Vagina (tissue), 2 donors: ENCODE data around the gene TSPAN4. TPM values are rescaled to one million over a fixed set of nuclear protein-coding genes. Genes with fewer than 3 reads are reported as not detected.

Experiments
- DNase-seq, 2 donors: peaks; one replicate each; pipeline ENCODE4 v3.0.0-alpha.2; 2017; ENCODE audit errors: extremely low spot score in 2 of 2
- H3K27ac ChIP-seq: fragments of 200-600 bp; sonication (generic); one replicate; pipeline ENCODE4 v1.5.1; 2019
- H3K27me3 ChIP-seq: fragments of 200-600 bp; sonication (generic); one replicate; pipeline ENCODE4 v1.5.1; 2019
- H3K36me3 ChIP-seq, 2 donors: fragments of 200-600 bp; sonication (generic); one replicate each; pipeline ENCODE4 v1.5.1; 2017 to 2019
- H3K4me1 ChIP-seq: fragments of 200-600 bp; sonication (generic); one replicate; pipeline ENCODE4 v1.5.1; 2019
- H3K4me3 ChIP-seq, 2 donors: fragments of 200-600 bp; sonication (generic); 1 replicate in 1 of 2; 2 replicates in 1 of 2; pipeline ENCODE4 v1.5.1; 2016 to 2019
- H3K9me3 ChIP-seq: fragments of 200-600 bp; sonication (generic); one replicate; pipeline ENCODE4 v1.5.1; 2019
- POLR2A ChIP-seq, 2 donors: fragments of 450-650 bp; IDR thresholded peaks; one replicate each; pipeline ENCODE4 v1.6.1; 2017; ENCODE audit warnings: antibody characterized with exemption in 2 of 2, mild to moderate bottlenecking in 2 of 2, moderate library complexity in 2 of 2
- POLR2AphosphoS5 ChIP-seq, 2 donors: sonication (generic); formaldehyde crosslinking; IDR thresholded peaks; one replicate each; pipeline ENCODE4 v1.9.0; 2017; ENCODE audit warnings: antibody characterized with exemption in 2 of 2, mild to moderate bottlenecking in 2 of 2, low read depth in 1 of 2; ENCODE audit not compliant: insufficient read depth in 1 of 2
- intact Hi-C: fragments of 100-400 bp; cut with DNase I; formaldehyde crosslinking; loops from one replicate; pipeline ENCODE4 v1.15.1; 2023
- small RNA-seq: library from RNA; depleted of rRNA; stranded (forward); fragments of <200 nt; gene quantifications from one replicate; pipeline ENCODE3, GENCODE V24; 2016
- total RNA-seq: library from RNA; depleted of rRNA; stranded (reverse); fragments of >200 nt; gene quantifications from one replicate; pipeline ENCODE4 v1.2.3, GENCODE V29; 2016
- TF ChIP-seq, protein P1 (sequence below), 3 experiments: fragments of 450-650 bp in 2 of 3; fragments of 200-600 bp in 1 of 3; sonication (generic) in 1 of 3; IDR thresholded peaks; one replicate each; pipeline ENCODE4 v1.5.1; 2017 to 2019; ENCODE audit warnings: antibody characterized with exemption in 3 of 3, mild to moderate bottlenecking in 2 of 3, moderate library complexity in 2 of 3

Gene TSPAN4
- total RNA-seq, 1 donor from 2014 or later: 99.0 TPM

DNA sequence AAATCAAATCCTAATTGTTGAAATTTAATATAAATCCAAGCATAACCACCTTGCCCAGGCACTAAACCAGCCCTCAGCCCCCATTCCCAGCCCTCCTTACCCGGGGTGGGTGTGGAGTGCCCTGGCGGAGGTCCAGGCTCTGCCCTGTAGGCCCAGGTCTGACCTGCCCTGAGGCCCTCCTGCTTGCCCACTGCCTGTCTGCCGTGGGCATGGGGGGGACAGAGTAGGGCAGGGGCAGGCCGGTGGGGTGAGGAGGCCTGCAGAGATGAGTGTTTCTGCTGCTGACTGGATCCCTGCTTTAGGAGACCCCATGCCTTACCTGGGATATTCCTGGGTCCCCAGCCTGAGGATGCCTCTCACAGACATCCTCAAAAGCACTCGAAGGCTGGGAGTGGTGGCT is 71.6 kb downstream of the TSPAN4 start:
- TF ChIP-seq, protein P1, sequence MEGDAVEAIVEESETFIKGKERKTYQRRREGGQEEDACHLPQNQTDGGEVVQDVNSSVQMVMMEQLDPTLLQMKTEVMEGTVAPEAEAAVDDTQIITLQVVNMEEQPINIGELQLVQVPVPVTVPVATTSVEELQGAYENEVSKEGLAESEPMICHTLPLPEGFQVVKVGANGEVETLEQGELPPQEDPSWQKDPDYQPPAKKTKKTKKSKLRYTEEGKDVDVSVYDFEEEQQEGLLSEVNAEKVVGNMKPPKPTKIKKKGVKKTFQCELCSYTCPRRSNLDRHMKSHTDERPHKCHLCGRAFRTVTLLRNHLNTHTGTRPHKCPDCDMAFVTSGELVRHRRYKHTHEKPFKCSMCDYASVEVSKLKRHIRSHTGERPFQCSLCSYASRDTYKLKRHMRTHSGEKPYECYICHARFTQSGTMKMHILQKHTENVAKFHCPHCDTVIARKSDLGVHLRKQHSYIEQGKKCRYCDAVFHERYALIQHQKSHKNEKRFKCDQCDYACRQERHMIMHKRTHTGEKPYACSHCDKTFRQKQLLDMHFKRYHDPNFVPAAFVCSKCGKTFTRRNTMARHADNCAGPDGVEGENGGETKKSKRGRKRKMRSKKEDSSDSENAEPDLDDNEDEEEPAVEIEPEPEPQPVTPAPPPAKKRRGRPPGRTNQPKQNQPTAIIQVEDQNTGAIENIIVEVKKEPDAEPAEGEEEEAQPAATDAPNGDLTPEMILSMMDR (IDR thresholded peaks at IDR 0.05): no peak
- TF ChIP-seq POLR2AphosphoS5 (IDR thresholded peaks at IDR 0.05; ENCODE audit: insufficient read depth in 1 of 2, low read depth in 1 of 2) (no peak), POLR2A (IDR thresholded peaks at IDR 0.05) (no peak)
- H3K27me3 ChIP-seq: no peaks in the 10 kb centered on the region
- H3K4me3 ChIP-seq: no peak overlapping the region
- intact Hi-C loops: no loop called here
- DNase-seq: no peak
- H3K4me1 ChIP-seq: peaks cover 22% of the 10 kb centered on the region
- no peak overlapping the region for H3K27ac ChIP-seq
- H3K9me3 ChIP-seq: no peaks in the 10 kb centered on the region
- H3K36me3 ChIP-seq: no peaks in the 10 kb centered on the region

DNA sequence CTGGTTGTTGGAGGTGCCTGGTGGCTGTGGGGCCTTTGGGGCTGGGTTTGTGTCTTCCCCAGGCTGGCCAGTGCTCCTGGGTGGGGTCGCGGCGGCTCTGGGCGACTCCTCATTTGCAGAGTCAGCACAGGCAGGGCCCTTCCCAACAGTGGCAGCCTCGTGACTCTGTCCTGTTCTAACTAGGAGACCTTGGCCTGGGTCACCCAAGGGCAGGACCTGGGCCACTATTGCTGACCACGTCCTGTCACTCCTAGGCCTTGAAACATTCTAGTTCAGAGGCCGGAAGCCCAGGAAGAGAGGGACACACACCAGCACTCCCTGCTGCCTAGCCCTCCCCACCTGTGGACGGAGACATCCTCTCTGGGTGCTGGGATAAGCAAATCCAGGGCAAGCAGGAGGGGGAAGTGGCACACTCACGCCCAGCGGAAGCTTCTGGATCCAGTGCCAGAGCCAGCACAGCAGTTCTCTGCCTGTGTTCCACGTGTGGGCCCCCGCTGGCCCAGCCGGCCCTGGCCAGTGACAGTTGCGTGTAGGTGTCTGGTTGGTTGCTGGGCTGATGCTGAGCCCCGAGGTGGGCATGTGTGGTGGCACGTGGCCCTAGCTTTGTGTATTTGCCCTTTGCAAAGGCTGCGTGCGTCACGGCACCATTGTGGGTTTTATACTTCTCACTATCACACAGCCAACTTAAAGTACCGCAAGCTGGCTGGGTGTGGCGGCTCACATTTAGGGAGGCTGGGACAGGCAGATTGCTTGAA is 72.3 kb downstream of the TSPAN4 start:
- intact Hi-C loops: no loop called here
- Histone ChIP-seq H3K4me1 (peaks cover 15% of the 10 kb centered on the region), H3K36me3 (no peaks in the 10 kb centered on the region), H3K4me3 (no peak overlapping the region), H3K27me3 (no peaks in the 10 kb centered on the region), H3K27ac (no peak overlapping the region), H3K9me3 (no peaks in the 10 kb centered on the region)
- DNase-seq: no peak
- TF ChIP-seq, protein P1 (IDR thresholded peaks at IDR 0.05): no peak
- TF ChIP-seq POLR2A (IDR thresholded peaks at IDR 0.05) (no peak), POLR2AphosphoS5 (IDR thresholded peaks at IDR 0.05; ENCODE audit: insufficient read depth in 1 of 2, low read depth in 1 of 2) (no peak)

Small RNA genes within 50 kb of the gene (small RNA-seq; reads per million reads assigned to genes)
- not detected for gene SNORA52

Other genes with a start within 250 kb of the TSPAN4 start
- 18.9 TPM for gene IRF7, start 226.9 kb upstream of the TSPAN4 start, total RNA-seq
- not detected for gene CDHR5, start 217.9 kb upstream of the TSPAN4 start, total RNA-seq
- not detected for gene SCT, start 215.7 kb upstream of the TSPAN4 start, total RNA-seq
- gene DRD4, start 205.6 kb upstream of the TSPAN4 start, total RNA-seq: 1.2 TPM
- gene DEAF1, start 147.6 kb upstream of the TSPAN4 start, total RNA-seq: 33.6 TPM
- gene TMEM80, start 147.0 kb upstream of the TSPAN4 start, total RNA-seq: 12.8 TPM
- gene EPS8L2, start 136.6 kb upstream of the TSPAN4 start, total RNA-seq: 195 TPM
- 158 TPM for gene TALDO1, start 95.4 kb upstream of the TSPAN4 start, total RNA-seq
- 33.4 TPM for gene GATD1, start 65.4 kb upstream of the TSPAN4 start, total RNA-seq
- 1.7 TPM for gene CEND1, start 52.8 kb upstream of the TSPAN4 start, total RNA-seq
- 10.3 TPM for gene SLC25A22, start 44.6 kb upstream of the TSPAN4 start, total RNA-seq
- gene PIDD1, start 37.6 kb upstream of the TSPAN4 start, total RNA-seq: 16.5 TPM
- 1,068 TPM for gene RPLP2, start 32.9 kb upstream of the TSPAN4 start, total RNA-seq
- gene PNPLA2, start 23.9 kb upstream of the TSPAN4 start, total RNA-seq: 103 TPM
- gene CRACR2B, start 14.9 kb upstream of the TSPAN4 start, total RNA-seq: 4.9 TPM
- gene CD151, start 9.9 kb upstream of the TSPAN4 start, total RNA-seq: 150 TPM
- gene POLR2L, start 323 bp upstream of the TSPAN4 start, total RNA-seq: 53.8 TPM
- 72.9 TPM for gene CHID1, start 68.0 kb downstream of the TSPAN4 start, total RNA-seq
- 58.7 TPM for gene AP2A2, start 83.0 kb downstream of the TSPAN4 start, total RNA-seq
- not detected for gene MUC6, start 193.9 kb downstream of the TSPAN4 start, total RNA-seq
- gene MUC2, start 232.0 kb downstream of the TSPAN4 start, total RNA-seq: not detected